Tibial nerve (tissue), 4 donors: ENCODE results near the gene ROGDI.

Source experiments
- CTCF ChIP-seq, 5 experiments: fragments of 200-600 bp in 3 of 5; fragments of 450-650 bp in 2 of 5; sonication (generic) in 3 of 5; IDR thresholded peaks; one replicate each; pipeline ENCODE4 v1.5.1; 2016 to 2019; ENCODE audit warnings: antibody characterized with exemption in 5 of 5, mild to moderate bottlenecking in 3 of 5, moderate library complexity in 2 of 5
- EP300 ChIP-seq, 2 donors: sonication (generic); formaldehyde crosslinking; IDR thresholded peaks; one replicate each; pipeline ENCODE4 v1.6.1; 2017; ENCODE audit warnings: antibody characterized with exemption in 2 of 2, mild to moderate bottlenecking in 1 of 2
- POLR2A ChIP-seq, 2 donors: fragments of 450-650 bp; IDR thresholded peaks; one replicate each; pipeline ENCODE4 v1.6.1; 2017; ENCODE audit warnings: antibody characterized with exemption in 2 of 2, mild to moderate bottlenecking in 2 of 2, moderate library complexity in 2 of 2

GRCh38 chr16:4801962-4802658 lies at the start of gene ROGDI:
- TF ChIP-seq CTCF (IDR thresholded peaks at IDR 0.05), result no peak
- peak in 1 of 2 donors; percentile 16 for TF ChIP-seq POLR2A (IDR thresholded peaks at IDR 0.05)
- TF ChIP-seq EP300 (IDR thresholded peaks at IDR 0.05), result no peak
